GM10847 (cell line): Measurements from ENCODE around the gene ADAMTS3.

Experiments
- POLR2A ChIP-seq: IDR thresholded peaks from 2 replicates; pipeline ENCODE4 v1.6.1; 2011; ENCODE audit not compliant: insufficient read length; ENCODE audit errors: extremely low read depth

ADAMTS3 gene

GRCh38 chr4:72357908-72358307 lies 211.1 kb downstream of the ADAMTS3 start:
- no peak for TF ChIP-seq POLR2A

GRCh38 chr4:72352711-72353110 lies 216.3 kb downstream of the ADAMTS3 start:
- no peak for TF ChIP-seq POLR2A

- no peak for TF ChIP-seq POLR2A
Measured at GRCh38 chr4:72351521-72351920, 217.5 kb downstream of the ADAMTS3 start.

- TF ChIP-seq POLR2A = no peak
Measured at GRCh38 chr4:72348701-72349100, 220.3 kb downstream of the ADAMTS3 start.

DNA sequence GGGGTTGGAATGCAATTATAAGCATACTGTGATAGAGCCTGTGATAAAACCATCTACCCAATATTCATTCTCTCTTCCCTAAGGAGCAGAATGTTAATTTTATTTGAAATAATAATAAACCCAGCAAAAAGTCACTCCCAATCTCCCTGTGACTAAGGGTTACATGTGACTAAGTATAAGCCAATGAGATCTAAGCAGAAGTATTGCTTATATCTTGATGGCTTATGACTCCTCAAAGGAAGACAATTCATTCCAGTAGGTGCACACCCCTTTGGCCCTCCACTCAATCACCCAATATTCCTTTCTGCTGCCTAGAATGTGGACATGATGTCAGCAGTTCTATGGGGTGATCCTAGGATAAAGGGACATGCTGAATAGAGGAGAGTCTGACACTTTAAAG lies 224.6 kb downstream of the ADAMTS3 start:
- no peak for TF ChIP-seq POLR2A

DNA sequence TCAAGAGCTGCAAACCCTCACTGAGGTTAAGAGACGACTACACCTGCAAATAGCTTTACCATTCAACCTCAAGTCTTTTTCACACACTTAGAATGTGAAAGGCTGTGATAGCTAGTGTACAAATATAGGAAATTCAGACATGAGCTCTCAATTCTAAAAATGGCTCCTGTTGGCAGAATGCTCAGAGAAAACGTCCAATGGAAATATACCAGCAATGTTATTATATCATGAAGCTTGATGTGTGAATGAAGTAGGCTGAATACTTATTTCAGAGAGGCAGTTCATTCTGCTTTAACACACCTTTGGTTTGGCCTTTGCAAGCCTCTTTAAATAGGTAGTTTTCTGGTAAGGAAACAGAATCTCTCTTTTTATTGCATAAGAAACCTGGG lies 227.6 kb downstream of the ADAMTS3 start:
- TF ChIP-seq POLR2A = no peak

- TF ChIP-seq POLR2A = no peak
Measured at GRCh38 chr4:72340803-72341431, 228.1 kb downstream of the ADAMTS3 start.

DNA sequence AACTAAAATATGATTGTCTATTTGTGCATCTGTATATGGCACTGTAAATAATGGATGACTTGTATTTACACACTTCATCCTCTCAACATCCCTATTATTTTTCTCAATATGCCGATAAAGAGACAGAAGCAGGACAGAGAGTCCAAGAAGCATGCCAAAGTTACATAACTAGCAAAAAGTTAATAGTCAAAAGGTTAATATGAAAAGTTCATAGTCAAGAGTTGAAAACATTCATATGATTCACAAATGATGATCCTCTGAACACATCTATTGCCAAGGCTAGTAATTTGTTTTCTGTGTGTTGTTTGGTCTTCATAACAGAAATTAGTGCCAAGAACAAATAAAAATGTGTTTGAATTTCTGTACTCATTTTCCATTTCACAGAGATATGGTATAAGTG lies 231.0 kb downstream of the ADAMTS3 start:
- TF ChIP-seq POLR2A = no peak

DNA sequence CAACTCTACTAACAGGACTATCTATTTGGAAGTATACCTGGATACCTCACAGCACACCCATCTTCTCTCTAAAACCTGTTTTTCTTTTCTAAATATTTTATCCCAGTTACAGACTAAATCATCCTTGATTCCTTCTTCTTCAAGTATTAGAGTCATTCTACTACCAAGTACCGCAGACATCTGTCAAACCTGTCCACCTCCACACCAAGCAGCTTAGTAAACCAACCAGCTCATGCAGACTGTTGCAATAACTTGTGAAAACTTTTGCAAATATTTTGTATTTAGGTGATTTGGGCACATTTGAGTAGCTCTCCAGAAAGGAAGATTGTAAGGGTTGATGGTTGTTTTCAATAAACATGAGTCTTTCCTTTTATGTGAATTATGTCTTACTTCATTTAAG lies 238.6 kb downstream of the ADAMTS3 start:
- no peak for TF ChIP-seq POLR2A

DNA sequence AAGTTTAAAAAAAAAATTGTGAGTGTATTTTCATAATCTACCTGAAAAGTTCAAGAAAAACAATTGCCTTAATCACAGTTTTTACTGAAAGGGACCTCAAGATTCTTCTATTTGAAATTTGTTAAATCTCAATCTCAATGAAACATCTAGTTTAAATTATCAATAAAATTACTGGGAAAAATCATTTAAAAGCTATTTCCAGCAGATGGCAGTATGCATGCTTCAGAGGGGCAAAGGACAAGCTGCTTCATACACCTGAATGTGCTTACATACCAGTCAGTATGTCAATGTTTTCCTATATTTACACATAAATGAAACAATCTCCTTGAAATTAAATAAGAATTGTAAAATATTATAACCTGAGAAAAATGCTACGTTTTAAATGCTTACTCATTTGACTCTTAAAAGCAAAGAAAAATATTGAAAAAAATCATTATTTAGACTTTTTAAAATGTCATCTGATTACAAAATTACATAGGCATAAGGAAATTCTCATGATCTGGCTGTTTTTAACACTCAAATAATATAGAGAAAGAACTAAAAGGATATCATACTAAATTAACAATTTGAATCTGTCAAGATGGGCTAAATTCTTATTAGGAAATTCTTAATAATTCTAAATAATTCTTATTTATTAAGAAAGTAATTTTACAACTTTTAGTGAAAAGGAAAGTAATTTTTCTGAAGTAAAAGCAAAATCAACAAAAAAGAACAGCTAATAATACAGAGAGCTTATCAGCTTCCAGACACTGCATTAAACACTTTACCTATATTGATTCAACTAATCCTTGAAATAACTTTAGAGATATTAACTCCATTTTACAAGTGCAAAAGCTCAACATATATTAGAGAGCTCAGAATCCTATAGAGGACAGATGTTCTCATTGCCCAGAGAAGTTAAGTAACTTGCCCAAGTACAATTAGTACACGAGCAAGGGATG lies 242.1 kb downstream of the ADAMTS3 start:
- TF ChIP-seq POLR2A = no peak

DNA sequence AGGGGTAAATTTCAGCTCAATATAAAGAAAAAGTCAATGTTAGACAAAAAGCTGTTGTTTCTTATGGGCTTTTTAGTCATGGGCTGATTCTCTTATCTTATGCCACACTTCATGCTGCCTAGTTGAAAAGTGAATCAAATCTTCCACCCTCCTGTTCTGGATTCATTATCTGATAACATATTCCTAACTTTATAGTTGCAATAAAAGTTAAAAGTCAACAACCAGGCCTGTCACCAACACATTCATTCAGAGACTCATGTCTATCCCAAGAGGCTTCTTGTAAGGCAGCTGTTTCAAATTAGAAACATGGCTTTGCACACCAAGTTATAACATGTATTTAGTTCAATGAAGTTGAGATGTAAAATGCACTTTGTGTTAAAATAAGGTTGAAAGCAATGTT lies 243.8 kb downstream of the ADAMTS3 start:
- TF ChIP-seq POLR2A = no peak

DNA sequence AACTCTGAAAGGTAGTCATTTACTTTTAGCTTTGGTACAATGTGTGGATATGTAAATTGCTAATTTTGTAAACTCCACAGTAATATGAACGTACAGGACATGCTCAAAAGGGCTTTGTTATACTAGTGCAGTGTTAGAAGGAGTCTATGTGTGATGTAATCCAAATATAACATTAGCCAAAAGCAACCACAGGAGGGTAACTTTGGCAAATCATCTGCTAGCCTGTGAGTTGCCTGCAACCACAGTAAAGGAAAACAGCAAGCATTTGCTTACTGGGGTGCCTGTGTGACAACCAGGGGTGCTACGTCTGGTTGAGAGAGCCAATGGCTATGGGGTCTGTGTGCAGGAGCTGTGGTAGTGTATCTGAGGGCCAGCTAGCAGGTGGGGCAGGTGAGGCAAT lies 245.8 kb downstream of the ADAMTS3 start:
- no peak for TF ChIP-seq POLR2A

DNA sequence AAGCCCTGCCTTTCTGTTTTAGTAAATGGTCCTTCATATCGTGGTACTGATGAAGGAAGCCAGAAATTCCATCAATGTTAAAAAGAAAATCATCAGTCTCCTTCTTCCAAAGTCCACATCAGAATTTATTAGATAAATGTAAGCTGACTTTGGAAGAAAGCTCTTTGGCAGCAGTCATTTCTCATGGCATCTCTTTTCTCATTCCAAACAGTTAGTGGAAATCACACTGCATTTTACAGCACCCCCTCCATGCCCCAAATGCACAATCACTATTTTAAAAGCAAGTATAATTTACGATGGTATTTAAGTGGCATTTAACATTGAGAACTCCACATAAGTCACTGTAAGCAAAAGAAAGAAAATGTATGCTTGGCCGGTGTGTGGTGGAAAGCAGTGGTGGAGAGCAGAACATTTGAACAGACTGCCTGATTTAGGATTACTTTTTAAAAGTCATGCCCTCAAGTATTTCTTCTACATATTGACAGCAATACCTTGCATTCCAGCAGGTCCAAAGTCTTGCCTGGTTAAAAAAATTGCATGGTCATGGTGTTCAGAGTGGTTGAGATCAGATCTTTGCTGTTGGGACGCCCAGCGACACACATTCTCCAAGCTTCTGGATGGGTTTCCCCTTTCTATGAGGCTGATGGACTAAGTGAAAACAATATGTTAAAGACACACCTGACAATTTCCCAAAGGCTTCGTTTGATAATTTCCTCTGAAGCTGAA lies 248.6 kb downstream of the ADAMTS3 start:
- TF ChIP-seq POLR2A = no peak

- no peak for TF ChIP-seq POLR2A
Measured at GRCh38 chr4:72319601-72320021, 249.4 kb downstream of the ADAMTS3 start.

GRCh38 chr4:72318421-72319170 lies 250.4 kb downstream of the ADAMTS3 start:
- no peak for TF ChIP-seq POLR2A
